Left renal cortex interstitium (tissue), 4 donors: Measurements from ENCODE around the gene ANKRD44. TPM values are rescaled to one million over a fixed set of nuclear protein-coding genes. Genes with fewer than 3 reads are reported as not detected.

Experiments used
- DNase-seq, 4 donors: peaks; one replicate each; pipeline ENCODE4 v3.0.0-alpha.2; 2013; ENCODE audit warnings: low read depth in 4 of 4, low spot score in 2 of 4, missing footprints in 1 of 4
- polyA plus RNA-seq, 4 donors: library from polyadenylated mRNA; unstranded; fragments of 120-200 nt; gene quantifications; one replicate each; pipeline ENCODE4 v1.2.1, GENCODE V29; 2013; ENCODE audit not compliant: insufficient read length in 4 of 4

The ANKRD44 gene
- polyA plus RNA-seq, 4 donors = 9.8 to 15.7 (median 12.6) TPM

DNA sequence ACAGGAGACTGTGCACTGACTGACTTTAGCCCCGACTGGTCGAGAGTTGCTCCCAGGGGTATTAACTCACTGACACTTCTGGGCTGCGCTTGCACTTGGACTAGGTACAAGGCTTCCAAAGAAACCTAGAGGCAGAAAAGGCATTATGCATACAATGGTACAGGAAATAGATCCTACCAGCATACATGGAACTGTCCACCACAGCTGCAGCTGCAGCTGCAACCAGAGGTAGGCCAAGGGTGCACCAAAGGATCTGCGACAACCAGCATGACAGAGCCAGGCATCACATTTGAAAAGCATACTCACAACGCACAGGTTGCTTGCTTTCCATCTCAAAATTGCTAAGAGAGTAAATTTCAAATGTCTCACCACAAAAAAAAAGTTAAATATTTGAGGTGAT, 361.5 kb downstream of the ANKRD44 start:
- no peak for DNase-seq

DNA sequence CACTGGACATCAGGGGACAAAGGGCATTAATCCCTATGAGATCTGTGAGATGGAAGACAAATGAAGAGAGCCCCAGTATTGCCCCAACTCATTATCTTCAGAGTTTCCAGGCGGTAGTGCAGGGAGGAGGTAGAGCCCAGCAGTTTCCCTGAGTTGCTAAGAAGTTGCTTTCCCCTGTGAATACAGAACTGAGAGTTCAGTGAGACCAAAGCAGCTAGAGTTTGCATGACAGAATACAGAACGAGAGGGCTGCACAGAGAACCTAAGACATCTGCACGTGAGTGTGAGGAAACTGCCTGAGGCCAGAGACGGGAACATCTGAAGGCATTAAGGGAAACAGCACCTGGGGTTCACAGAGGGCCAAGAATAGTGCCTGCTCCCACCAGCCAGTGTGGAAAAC, 366.0 kb downstream of the ANKRD44 start:
- no peak for DNase-seq

DNA sequence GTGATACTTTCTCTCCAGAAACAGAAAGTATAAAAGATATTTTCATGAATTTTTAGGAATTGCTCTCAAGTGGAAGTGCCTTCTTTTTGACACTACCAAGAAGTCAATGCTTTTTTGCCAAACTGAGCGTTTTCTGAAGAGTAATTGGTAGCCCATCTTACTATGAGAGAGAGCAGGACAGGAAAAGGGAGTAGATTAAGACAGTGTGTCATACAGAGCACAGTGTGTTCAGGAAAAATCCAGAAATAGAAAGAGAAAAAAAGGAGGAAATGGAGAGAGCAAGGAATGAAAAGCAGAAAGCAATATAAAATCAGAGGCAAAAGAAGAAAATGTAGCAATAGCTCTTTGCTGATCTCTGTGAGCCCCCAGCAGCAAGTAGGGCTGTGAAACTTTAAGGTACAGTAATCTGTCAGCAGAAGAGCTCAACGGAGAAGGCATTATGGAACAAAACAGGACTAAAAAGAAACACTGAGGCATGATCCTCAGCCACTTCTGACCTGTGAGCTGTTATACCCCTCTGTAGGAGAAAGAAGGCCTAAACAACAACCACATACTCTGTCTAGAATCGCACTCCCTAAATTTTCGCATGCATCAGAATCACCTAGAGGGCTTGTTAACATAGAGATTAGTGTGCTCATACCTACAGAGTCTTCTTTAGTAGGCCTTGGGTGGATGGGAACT, 369.0 kb downstream of the ANKRD44 start:
- no peak for DNase-seq

DNA sequence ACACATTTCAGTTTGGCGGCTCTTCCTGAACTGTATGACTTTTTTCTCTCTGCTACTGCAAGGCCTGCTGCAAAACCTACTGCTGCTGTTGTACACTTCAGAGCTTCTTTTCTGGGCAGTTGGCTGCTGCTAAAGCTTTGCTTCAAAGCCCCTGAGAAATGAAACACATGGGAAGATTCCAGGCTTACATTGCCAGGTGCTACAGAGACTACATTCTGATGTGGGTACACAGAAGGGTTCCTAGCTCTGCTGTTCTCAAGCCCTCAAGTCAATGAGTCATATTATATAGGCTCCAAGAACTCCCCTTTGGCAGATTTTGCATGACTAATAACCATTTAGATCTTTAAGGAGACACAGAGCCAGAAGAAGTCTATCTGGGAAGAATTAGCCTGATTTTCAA, 371.2 kb downstream of the ANKRD44 start:
- DNase-seq = no peak

Other genes starting within 250 kb of the ANKRD44 start
- gene SF3B1, start 124.2 kb upstream of the ANKRD44 start, polyA plus RNA-seq = 100 to 1,000 TPM; 455 to 654 (median 557) TPM
- gene COQ10B, start 142.8 kb upstream of the ANKRD44 start, polyA plus RNA-seq = 10 to 100 TPM; 12.8 to 20.3 (median 16.3) TPM
- gene HSPD1, start 189.1 kb upstream of the ANKRD44 start, polyA plus RNA-seq = 100 to 1,000 TPM; 502 to 695 (median 576) TPM
- 100 to 1,000 TPM; 213 to 307 (median 255) TPM for gene HSPE1, start 189.6 kb upstream of the ANKRD44 start, polyA plus RNA-seq
- gene MOB4, start 205.3 kb upstream of the ANKRD44 start, polyA plus RNA-seq = 10 to 100 TPM; 35.5 to 58.7 (median 47.3) TPM